Glutamatergic neuron (in vitro differentiated cells): ENCODE measurements around the gene RPL34. TPM values are rescaled to one million over a fixed set of nuclear protein-coding genes. Genes with fewer than 3 reads are reported as not detected.

Experiments
- DNase-seq: peaks from one replicate; pipeline ENCODE4 v3.0.0; 2022
- H3K27ac Mint-ChIP-seq: one replicate; pipeline ENCODE4 v1.8.0; 2020; ENCODE audit warnings: mild to moderate bottlenecking, mixed read lengths, inconsistent platforms; ENCODE audit not compliant: unreplicated experiment
- H3K27me3 Mint-ChIP-seq: one replicate; pipeline ENCODE4 v1.8.0; 2020; ENCODE audit warnings: mild to moderate bottlenecking, moderate library complexity, mixed read lengths, inconsistent platforms; ENCODE audit not compliant: unreplicated experiment
- H3K36me3 Mint-ChIP-seq: one replicate; pipeline ENCODE4 v1.8.0; 2020; ENCODE audit warnings: mild to moderate bottlenecking, mixed read lengths, inconsistent platforms; ENCODE audit not compliant: unreplicated experiment
- H3K4me1 Mint-ChIP-seq: one replicate; pipeline ENCODE4 v1.8.0; 2020; ENCODE audit warnings: mild to moderate bottlenecking, low read depth, mixed read lengths, inconsistent platforms; ENCODE audit not compliant: unreplicated experiment
- H3K4me3 Mint-ChIP-seq: one replicate; pipeline ENCODE4 v1.8.0; 2020; ENCODE audit warnings: mild to moderate bottlenecking, mixed read lengths, inconsistent platforms; ENCODE audit not compliant: unreplicated experiment
- H3K9me3 Mint-ChIP-seq: one replicate; pipeline ENCODE4 v1.8.0; 2020; ENCODE audit warnings: mild to moderate bottlenecking, moderate library complexity, mixed read lengths, inconsistent platforms; ENCODE audit not compliant: unreplicated experiment
- CTCF ChIP-seq: fragments of 200-600 bp; sonication (generic); IDR thresholded peaks from one replicate; pipeline ENCODE4 v1.5.0; 2021; ENCODE audit not compliant: partially characterized antibody, unreplicated experiment
- total RNA-seq: library from RNA; stranded (reverse); fragmentation: NEBNext Ultra II Directional; extraction: Animal tissue kit (Norgen Biotek cat#: 25700); gene quantifications from one replicate; pipeline ENCODE4 v1.2.1, GENCODE V29; 2021; ENCODE audit not compliant: unreplicated experiment

The RPL34 gene
- total RNA-seq, 1 donor from 2014 or later = 724 TPM

GRCh38 chr4:108612365-108612764, 8.0 kb upstream of the RPL34 start:
- no peaks in the 10 kb centered on the region for H3K9me3 Mint-ChIP-seq
- H3K27me3 Mint-ChIP-seq = no peaks in the 10 kb centered on the region
- TF ChIP-seq CTCF = no peak
- no peak overlapping the region for H3K27ac Mint-ChIP-seq
- H3K4me3 Mint-ChIP-seq = no peak overlapping the region
- H3K36me3 Mint-ChIP-seq = peaks cover 5% of the 10 kb centered on the region
- H3K4me1 Mint-ChIP-seq = no peaks in the 10 kb centered on the region
- no peak for DNase-seq

- peaks cover 6% of the 10 kb centered on the region for H3K4me1 Mint-ChIP-seq
- H3K27me3 Mint-ChIP-seq = no peaks in the 10 kb centered on the region
- H3K36me3 Mint-ChIP-seq = peaks cover 5% of the 10 kb centered on the region
- no peak for TF ChIP-seq CTCF
- H3K27ac Mint-ChIP-seq = peak overlapping the region; percentile 13
- H3K4me3 Mint-ChIP-seq = peak overlapping the region; percentile 100
- DNase-seq = no peak
- H3K9me3 Mint-ChIP-seq = peaks cover 6% of the 10 kb centered on the region
Measured at GRCh38 chr4:108619372-108620100, 840 bp upstream of the RPL34 start.

GRCh38 chr4:108620933-108621905, 843 bp downstream of the RPL34 start:
- Mint-ChIP-seq H3K4me1 (peaks cover 6% of the 10 kb centered on the region), H3K9me3 (peaks cover 6% of the 10 kb centered on the region), H3K27ac (peak overlapping the region; percentile 72), H3K4me3 (peak overlapping the region; percentile 100), H3K36me3 (no peaks in the 10 kb centered on the region), H3K27me3 (no peaks in the 10 kb centered on the region)
- no peak for DNase-seq
- TF ChIP-seq CTCF = no peak

- Mint-ChIP-seq H3K27me3 (no peaks in the 10 kb centered on the region), H3K36me3 (no peaks in the 10 kb centered on the region), H3K4me1 (peaks cover 6% of the 10 kb centered on the region), H3K9me3 (peaks cover 6% of the 10 kb centered on the region), H3K27ac (no peak overlapping the region), H3K4me3 (peak overlapping the region; percentile 60)
- no peak for DNase-seq
- no peak for TF ChIP-seq CTCF
Measured at GRCh38 chr4:108622022-108622421, 1.6 kb downstream of the RPL34 start.
